Karpas-422 (cell line): ENCODE data around the gene ARAP2. TPM values are rescaled to one million over a fixed set of nuclear protein-coding genes. Genes with fewer than 3 reads are reported as not detected.

Source experiments
- DNase-seq: peaks from one replicate; pipeline ENCODE4 v3.0.0-alpha.2; 2015
- H2AFZ ChIP-seq: fragments of 200-600 bp; sonication (generic); 2 replicates; pipeline ENCODE4 v1.6.1; 2014; ENCODE audit warnings: antibody characterized with exemption, low read length, mixed read lengths
- H3K27ac ChIP-seq: fragments of 200-600 bp; sonication (generic); 2 replicates; pipeline ENCODE4 v1.5.1; 2014; ENCODE audit warnings: mild to moderate bottlenecking, low read length, moderate library complexity
- H3K27me3 ChIP-seq: fragments of 200-600 bp; sonication (generic); 2 replicates; pipeline ENCODE4 v1.6.1; 2014; ENCODE audit warnings: low read length, mixed read lengths
- H3K36me3 ChIP-seq: fragments of 200-600 bp; sonication (generic); 2 replicates; pipeline ENCODE4 v1.6.1; 2014; ENCODE audit warnings: low read length, mixed read lengths; ENCODE audit not compliant: insufficient read depth
- H3K4me1 ChIP-seq: fragments of 200-600 bp; sonication (generic); 2 replicates; pipeline ENCODE4 v1.6.1; 2014; ENCODE audit warnings: mild to moderate bottlenecking, low read length, mixed read lengths
- H3K4me2 ChIP-seq: fragments of 200-600 bp; sonication (generic); 2 replicates; pipeline ENCODE4 v1.6.1; 2014; ENCODE audit warnings: low read length, low read depth, mild to moderate bottlenecking; ENCODE audit not compliant: poor library complexity, severe bottlenecking
- H3K4me3 ChIP-seq: fragments of 200-600 bp; sonication (generic); 2 replicates; pipeline ENCODE4 v1.5.1; 2014; ENCODE audit warnings: mild to moderate bottlenecking, antibody characterized with exemption, low read length, mixed read lengths
- H3K79me2 ChIP-seq: fragments of 200-600 bp; sonication (generic); 2 replicates; pipeline ENCODE4 v1.6.1; 2014; ENCODE audit warnings: mild to moderate bottlenecking, low read length, mixed read lengths
- H3K9ac ChIP-seq: fragments of 200-600 bp; sonication (generic); 2 replicates; pipeline ENCODE4 v1.6.0; 2014; ENCODE audit warnings: low read length
- H3K9me2 ChIP-seq: fragments of 200-600 bp; sonication (generic), shearing (Covaris generic); replicated peaks from 2 replicates; pipeline ENCODE4 v1.6.0; 2014; ENCODE audit warnings: mild to moderate bottlenecking, low read length, moderate library complexity; ENCODE audit not compliant: insufficient read depth
- H3K9me3 ChIP-seq: fragments of 300-700, 200-600 bp; sonication (generic); 2 replicates; pipeline ENCODE4 v1.6.1; 2014; ENCODE audit warnings: low read length, mixed read lengths
- H4K20me1 ChIP-seq: fragments of 200-600 bp; sonication (generic); 2 replicates; pipeline ENCODE4 v1.6.1; 2014; ENCODE audit warnings: mild to moderate bottlenecking, antibody characterized with exemption, low read length, low read depth; ENCODE audit not compliant: insufficient read depth
- total RNA-seq: library from RNA; depleted of rRNA; stranded (reverse); fragments of >200 nt; shearing (Covaris generic); gene quantifications from 2 replicates; pipeline ENCODE4 v1.2.3, GENCODE V29; 2014; ENCODE audit warnings: low replicate concordance; rRNA removed

Gene ARAP2, protein sequence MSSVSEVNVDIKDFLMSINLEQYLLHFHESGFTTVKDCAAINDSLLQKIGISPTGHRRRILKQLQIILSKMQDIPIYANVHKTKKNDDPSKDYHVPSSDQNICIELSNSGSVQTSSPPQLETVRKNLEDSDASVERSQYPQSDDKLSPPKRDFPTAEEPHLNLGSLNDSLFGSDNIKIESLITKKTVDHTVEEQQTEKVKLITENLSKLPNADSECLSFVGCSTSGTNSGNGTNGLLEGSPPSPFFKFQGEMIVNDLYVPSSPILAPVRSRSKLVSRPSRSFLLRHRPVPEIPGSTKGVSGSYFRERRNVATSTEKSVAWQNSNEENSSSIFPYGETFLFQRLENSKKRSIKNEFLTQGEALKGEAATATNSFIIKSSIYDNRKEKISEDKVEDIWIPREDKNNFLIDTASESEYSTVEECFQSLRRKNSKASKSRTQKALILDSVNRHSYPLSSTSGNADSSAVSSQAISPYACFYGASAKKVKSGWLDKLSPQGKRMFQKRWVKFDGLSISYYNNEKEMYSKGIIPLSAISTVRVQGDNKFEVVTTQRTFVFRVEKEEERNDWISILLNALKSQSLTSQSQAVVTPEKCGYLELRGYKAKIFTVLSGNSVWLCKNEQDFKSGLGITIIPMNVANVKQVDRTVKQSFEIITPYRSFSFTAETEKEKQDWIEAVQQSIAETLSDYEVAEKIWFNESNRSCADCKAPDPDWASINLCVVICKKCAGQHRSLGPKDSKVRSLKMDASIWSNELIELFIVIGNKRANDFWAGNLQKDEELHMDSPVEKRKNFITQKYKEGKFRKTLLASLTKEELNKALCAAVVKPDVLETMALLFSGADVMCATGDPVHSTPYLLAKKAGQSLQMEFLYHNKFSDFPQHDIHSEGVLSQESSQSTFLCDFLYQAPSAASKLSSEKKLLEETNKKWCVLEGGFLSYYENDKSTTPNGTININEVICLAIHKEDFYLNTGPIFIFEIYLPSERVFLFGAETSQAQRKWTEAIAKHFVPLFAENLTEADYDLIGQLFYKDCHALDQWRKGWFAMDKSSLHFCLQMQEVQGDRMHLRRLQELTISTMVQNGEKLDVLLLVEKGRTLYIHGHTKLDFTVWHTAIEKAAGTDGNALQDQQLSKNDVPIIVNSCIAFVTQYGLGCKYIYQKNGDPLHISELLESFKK (N-terminal part only)
- total RNA-seq = 3.6 and 4.7 TPM in 2 replicates

DNA sequence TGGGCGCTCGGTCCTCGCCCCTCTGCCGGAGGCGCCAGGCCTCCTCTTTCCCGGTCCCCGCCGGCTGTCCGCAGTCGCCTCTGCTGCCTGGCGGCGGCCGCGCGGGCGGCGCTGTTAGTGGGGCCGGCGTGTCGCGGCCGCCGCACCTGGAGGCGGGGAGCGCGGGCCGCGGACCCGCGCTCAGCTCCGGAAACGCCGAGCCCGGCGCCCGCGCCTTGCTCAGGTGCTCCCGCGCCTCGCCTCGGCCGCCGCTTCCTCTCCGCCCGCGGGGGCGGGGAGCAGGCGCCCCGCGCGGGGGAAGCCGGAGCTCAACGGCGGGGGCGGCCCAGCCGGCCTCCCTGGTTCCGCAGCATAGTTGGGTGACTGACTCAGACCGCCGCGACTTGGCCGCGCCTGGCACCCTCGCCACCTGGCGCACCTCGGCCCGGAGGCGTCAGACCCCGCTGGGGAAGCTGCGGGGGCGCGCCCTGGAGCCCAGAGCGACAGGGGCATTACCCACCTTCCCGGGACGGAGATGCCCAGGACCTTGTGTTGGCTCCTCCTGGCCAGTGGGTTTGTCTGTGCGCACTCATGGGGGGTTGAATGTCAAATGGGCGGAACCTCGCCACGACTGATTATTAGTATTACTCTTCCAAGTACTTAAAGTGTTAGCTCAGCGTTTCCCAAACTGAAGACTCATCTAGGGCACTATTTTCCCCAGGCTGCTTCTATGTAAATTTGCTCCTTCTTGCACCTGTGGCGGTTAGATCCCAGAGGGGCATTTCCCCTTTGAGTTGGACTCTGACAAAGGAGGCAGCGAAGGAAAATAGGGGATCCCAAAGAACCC is at the start of gene ARAP2:
Gene ARAP2, minus strand, starts transcription at position 258 of the 826 bp plus-strand sequence. CDS start 15,028 bp downstream, outside the sequence.
- Histone ChIP-seq H3K27ac (no peak within 1 kb of the TSS), H3K9ac (peak within 1 kb of the TSS; percentile 66), H3K79me2 (no peaks in the 10 kb centered on the region), H3K9me3 (no peaks in the 10 kb centered on the region), H3K4me3 (peak within 1 kb of the TSS; percentile 64), H3K4me1 (peaks cover 13% of the 10 kb centered on the region), H3K27me3 (no peaks in the 10 kb centered on the region), H3K36me3 (no peaks in the 10 kb centered on the region), H2AFZ (peak within 1 kb of the TSS; percentile 84), H3K4me2 (peak within 1 kb of the TSS; percentile 69), H3K9me2 (no peaks in the 10 kb centered on the region), H4K20me1 (no peaks in the 10 kb centered on the region)
- peak; percentile 61 for DNase-seq

DNA sequence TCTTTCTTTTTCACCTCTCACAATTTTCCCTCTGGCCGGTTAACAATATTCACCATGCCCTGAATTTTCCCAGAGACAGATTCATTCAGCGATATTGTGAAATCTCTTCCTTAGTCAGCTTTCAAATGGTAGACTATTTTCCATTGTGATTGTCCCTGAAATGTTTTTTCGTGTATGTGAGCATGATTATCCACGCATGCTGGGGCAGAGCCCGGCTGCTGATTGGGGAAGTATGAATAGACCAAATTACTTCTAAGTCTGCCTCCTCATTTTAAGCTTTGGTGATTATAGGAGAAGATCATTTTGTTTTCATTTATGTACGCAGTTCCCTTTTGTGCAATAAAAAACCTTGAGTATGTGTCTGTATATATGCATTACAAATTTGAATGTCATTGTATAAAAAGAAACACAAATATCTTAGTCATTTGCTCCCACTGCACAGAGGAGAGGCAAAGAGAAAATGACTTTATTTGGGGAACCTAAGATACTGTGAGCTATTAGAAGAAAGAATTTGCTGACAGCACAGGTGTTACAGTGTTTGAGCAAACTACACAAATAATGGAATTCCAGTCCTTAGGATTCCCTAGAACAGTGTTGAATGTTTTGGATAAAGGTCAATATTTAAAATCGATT is 48.4 kb upstream of the ARAP2 start:
- no peaks in the 10 kb centered on the region for H4K20me1 ChIP-seq
- H3K9me2 ChIP-seq = no peaks in the 10 kb centered on the region
- no peak overlapping the region for H3K4me3 ChIP-seq
- no peak overlapping the region for H3K9ac ChIP-seq
- H3K27me3 ChIP-seq = no peaks in the 10 kb centered on the region
- H3K9me3 ChIP-seq = peaks cover 9% of the 10 kb centered on the region
- H3K4me2 ChIP-seq = no peak overlapping the region
- DNase-seq = no peak
- H3K36me3 ChIP-seq = no peaks in the 10 kb centered on the region
- H3K27ac ChIP-seq = no peak overlapping the region
- H2AFZ ChIP-seq = no peak overlapping the region
- H3K4me1 ChIP-seq = no peaks in the 10 kb centered on the region
- H3K79me2 ChIP-seq = no peaks in the 10 kb centered on the region

DNA sequence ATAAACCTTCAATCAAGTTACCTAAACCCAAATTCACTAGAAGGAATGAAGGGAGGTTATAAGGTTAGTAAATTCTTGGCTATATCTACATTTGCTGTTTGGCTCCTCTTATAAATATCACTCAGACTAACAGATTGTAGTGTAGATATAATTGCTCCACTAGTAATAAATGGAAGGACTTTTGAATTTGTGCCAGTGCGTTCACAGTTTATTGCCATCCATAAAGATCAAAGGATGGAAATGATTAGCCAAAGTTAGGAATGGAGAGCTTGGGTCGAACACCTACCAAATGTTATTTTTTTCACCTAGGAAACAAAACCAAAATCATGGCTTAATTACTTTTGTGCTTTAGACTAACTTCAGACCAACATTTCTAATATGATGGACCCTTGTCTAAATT is 46.3 kb upstream of the ARAP2 start:
- Histone ChIP-seq H3K27ac (no peak overlapping the region), H3K9me3 (peaks cover 9% of the 10 kb centered on the region), H3K9ac (no peak overlapping the region), H3K79me2 (no peaks in the 10 kb centered on the region), H4K20me1 (no peaks in the 10 kb centered on the region), H3K9me2 (no peaks in the 10 kb centered on the region), H3K4me2 (no peak overlapping the region), H3K4me1 (no peaks in the 10 kb centered on the region), H3K27me3 (no peaks in the 10 kb centered on the region), H3K36me3 (no peaks in the 10 kb centered on the region), H2AFZ (no peak overlapping the region), H3K4me3 (no peak overlapping the region)
- no peak for DNase-seq

DNA sequence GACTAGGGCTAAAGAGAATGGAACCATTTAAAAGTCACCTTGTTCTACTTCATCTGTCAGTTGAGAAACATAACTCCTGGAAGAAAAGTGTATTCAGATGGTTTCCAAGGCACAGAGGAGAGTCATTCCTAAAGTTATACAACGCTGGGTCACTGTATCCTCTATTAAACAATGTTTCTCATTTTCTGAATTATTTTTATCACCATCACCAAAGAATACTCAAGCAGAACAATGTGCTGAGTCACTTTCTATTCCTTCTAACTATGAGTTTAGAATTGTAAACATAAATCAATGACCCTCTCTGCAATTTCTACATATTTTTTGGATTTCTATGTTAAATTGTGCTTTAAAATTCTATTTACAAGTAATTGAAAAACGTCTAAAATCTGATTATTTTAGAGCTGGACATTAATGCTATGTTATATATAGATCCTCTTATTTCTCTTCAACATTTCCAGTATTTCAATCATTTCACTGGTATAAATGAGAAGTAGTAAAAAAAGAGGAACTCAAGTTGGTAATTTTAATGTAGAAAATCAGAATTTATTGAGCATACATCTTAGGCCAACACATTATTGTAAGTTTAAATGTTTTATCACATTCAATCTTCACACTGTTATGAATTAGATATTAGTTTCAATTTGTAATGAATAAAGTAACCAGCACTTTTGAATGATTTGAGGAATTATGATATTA is 44.6 kb upstream of the ARAP2 start:
- Histone ChIP-seq H3K79me2 (no peaks in the 10 kb centered on the region), H3K27me3 (no peaks in the 10 kb centered on the region), H3K9me3 (peaks cover 9% of the 10 kb centered on the region), H3K36me3 (no peaks in the 10 kb centered on the region), H2AFZ (no peak overlapping the region), H4K20me1 (no peaks in the 10 kb centered on the region), H3K9me2 (no peaks in the 10 kb centered on the region), H3K4me2 (no peak overlapping the region), H3K4me1 (no peaks in the 10 kb centered on the region), H3K4me3 (no peak overlapping the region), H3K9ac (no peak overlapping the region), H3K27ac (no peak overlapping the region)
- no peak for DNase-seq

DNA sequence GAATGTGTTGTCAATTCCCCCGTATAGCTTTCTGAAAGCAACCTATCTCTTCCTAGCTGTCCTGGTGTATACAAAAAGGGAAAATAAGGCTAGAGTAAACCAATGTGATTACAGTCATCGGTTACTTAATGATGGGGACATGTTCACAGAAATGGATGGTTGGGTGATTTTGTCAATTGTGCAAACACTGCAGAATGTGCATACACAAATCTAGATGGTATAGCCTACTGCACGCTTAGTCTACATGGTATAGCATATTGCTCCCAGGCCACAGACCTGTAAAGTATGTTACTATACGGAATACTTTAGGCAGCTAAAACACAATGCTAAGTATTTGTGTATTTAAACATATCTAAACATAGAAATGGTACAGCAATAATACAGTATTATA is 42.2 kb upstream of the ARAP2 start:
- H3K9me3 ChIP-seq = peaks cover 6% of the 10 kb centered on the region
- H2AFZ ChIP-seq = no peak overlapping the region
- H3K4me1 ChIP-seq = no peaks in the 10 kb centered on the region
- no peaks in the 10 kb centered on the region for H3K36me3 ChIP-seq
- no peak for DNase-seq
- no peak overlapping the region for H3K4me2 ChIP-seq
- H4K20me1 ChIP-seq = no peaks in the 10 kb centered on the region
- H3K9ac ChIP-seq = no peak overlapping the region
- H3K79me2 ChIP-seq = no peaks in the 10 kb centered on the region
- no peak overlapping the region for H3K4me3 ChIP-seq
- no peaks in the 10 kb centered on the region for H3K27me3 ChIP-seq
- no peak overlapping the region for H3K27ac ChIP-seq
- no peaks in the 10 kb centered on the region for H3K9me2 ChIP-seq

DNA sequence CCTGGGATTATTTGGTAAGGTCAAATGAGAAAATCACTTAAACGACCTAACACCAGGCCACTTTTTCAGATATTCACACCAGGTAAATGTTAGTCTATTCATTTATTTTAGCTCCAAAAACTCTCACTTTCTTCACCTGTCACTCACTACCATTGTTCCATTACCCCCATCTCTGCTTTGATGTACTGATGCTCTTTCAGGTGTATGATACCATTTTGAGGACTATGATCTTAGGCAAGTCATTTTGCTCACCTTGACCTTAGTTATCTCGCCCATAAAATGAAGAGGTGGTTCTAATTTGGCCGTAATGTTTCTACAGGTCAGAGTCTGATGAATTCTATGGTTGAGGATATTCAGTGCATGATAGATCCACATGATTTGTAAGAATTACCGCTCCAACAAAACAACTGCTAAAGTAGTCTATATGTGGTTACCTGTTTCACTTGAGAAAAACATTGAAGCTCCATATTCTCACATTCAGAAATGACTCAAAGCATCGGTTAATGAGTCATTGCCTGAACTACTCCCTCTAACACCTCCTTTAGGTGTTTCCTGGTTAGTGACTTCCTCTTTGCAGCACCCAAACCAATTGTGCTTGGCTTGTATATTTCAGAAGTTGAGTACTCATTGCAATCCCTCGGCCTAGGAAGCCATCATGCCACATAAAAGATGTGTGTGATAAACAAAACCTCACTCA is 41.6 kb upstream of the ARAP2 start:
- no peak overlapping the region for H3K4me2 ChIP-seq
- no peak overlapping the region for H3K27ac ChIP-seq
- H3K27me3 ChIP-seq = no peaks in the 10 kb centered on the region
- H3K4me1 ChIP-seq = no peaks in the 10 kb centered on the region
- H2AFZ ChIP-seq = no peak overlapping the region
- H3K9me2 ChIP-seq = no peaks in the 10 kb centered on the region
- no peaks in the 10 kb centered on the region for H3K79me2 ChIP-seq
- no peak for DNase-seq
- H3K36me3 ChIP-seq = no peaks in the 10 kb centered on the region
- H3K9me3 ChIP-seq = peaks cover 6% of the 10 kb centered on the region
- H3K4me3 ChIP-seq = no peak overlapping the region
- H4K20me1 ChIP-seq = no peaks in the 10 kb centered on the region
- H3K9ac ChIP-seq = no peak overlapping the region
